ENCODE results near the gene HPS4.
"Not testable (repeated sequence)": the region's sequence is repeated elsewhere in the genome, so short reads cannot be mapped to it uniquely, and the experiment has no call there.

DNA sequence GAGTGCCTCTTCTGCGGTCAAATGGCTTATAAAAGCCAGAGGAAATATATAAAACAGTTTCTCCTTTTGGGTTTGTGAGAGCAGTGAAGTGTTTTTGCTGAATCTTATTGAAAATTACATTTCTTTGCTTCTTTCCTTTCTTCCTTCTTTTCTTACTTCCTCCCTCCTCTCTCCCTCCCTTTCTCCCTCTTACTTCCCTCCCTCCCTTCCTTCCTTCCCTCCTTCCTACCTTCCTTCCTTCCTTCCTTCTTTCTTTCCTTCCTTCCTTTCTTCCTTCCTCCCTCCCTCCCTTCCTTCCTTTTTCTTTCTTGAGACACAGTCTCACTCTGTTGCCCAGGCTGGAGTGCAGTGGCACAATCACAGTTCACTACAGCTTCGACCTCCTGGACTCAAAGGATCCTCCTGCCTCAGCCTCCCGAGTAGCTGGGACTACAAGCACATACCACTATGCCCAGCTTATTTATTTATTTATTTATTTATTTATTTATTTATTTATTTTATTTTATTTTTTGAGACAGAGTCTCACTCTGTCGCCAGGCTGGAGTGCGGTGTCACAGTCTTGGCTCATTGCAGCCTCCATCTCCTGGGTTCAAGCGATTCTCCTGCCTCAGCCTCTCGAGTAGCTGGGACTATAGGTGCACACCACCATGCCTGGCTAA is 74.9 kb downstream of the HPS4 start:
- TF ChIP-seq, protein P1, sequence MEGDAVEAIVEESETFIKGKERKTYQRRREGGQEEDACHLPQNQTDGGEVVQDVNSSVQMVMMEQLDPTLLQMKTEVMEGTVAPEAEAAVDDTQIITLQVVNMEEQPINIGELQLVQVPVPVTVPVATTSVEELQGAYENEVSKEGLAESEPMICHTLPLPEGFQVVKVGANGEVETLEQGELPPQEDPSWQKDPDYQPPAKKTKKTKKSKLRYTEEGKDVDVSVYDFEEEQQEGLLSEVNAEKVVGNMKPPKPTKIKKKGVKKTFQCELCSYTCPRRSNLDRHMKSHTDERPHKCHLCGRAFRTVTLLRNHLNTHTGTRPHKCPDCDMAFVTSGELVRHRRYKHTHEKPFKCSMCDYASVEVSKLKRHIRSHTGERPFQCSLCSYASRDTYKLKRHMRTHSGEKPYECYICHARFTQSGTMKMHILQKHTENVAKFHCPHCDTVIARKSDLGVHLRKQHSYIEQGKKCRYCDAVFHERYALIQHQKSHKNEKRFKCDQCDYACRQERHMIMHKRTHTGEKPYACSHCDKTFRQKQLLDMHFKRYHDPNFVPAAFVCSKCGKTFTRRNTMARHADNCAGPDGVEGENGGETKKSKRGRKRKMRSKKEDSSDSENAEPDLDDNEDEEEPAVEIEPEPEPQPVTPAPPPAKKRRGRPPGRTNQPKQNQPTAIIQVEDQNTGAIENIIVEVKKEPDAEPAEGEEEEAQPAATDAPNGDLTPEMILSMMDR (IDR thresholded peaks at IDR 0.05): not testable (repeated sequence)
- TF ChIP-seq EZH2 (IDR thresholded peaks at IDR 0.05): not testable (repeated sequence)
